TTC549 (cell line): ENCODE results near the gene SCRG1.

ENCODE experiments used
- FAIRE-seq: peaks from 2 replicates; lab custom pipeline; 2012; peaks lifted over from hg19 to GRCh38; lab: Jason Lieb, UNC

SCRG1 gene

DNA sequence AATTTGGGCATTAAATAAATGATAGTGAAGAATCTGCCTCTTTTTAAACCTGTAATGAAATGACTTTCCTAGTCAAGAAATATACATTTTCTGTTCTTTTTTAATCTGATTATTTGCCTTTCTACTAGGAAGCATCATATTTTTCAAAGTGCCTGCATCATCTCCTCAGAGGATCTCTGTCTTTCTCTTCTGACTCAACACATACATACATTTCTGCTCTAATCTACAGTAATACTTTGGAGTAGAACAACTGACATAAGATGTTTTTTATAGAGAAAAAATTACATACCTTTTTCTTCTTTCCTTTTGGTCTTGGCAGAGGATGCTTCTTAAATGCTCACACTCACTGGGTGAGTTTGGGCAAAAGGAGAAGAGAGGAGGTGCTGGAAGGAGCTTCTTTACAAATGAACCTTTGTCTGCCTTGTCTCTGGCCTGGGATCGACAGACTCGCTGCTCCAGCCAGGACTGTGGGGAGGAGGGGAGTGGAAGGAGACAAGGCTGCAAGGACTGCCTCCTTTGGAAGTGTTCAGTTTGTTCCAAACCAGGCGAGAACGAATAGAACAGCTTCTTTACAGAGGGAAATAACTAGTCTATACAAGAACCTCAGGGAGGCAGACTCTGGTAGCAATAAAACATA, at the start of gene SCRG1:
Gene SCRG1 (minus strand): TSS at position 338 of the 637 bp plus-strand sequence. CDS start 7,702 bp downstream, outside the sequence.
- FAIRE-seq, result no peak

DNA sequence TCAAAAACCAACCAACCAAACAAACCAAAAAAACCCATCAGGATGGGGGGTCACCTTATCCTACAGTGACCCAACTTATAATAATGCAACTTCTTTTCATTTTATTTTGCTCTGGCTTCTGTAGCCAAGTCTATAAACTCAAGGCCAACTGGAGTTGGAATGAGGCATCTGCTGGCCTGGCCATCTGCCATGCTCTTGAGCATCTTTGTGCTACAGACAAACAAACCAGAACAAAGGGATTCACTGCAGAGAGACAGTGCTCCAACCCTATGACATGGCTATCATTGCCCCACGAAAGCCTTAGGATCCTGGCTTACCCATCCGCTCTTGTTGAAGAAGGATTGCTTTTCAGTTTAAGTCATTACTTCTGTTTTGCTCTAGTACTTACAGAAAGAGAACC, 49.2 kb upstream of the SCRG1 start:
- no peak for FAIRE-seq

DNA sequence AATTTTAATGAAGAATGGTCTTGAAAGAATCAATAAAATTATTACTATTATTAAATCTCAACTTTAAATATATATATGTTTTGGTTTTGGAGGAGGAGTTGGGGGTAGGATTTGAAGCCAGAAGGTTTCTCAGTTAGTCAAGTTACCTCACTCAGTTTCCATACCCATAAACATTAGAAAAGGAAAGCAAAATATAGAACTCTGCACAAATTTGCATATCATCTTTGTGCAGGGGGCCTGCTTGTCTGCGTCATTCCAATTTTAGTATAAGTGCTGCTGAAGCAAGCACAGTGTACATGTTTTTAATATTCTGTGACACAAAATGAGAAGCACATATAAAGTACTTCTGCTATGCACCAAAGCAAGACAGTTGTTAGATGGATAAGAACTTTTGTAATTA, 47.5 kb upstream of the SCRG1 start:
- no peak for FAIRE-seq

DNA sequence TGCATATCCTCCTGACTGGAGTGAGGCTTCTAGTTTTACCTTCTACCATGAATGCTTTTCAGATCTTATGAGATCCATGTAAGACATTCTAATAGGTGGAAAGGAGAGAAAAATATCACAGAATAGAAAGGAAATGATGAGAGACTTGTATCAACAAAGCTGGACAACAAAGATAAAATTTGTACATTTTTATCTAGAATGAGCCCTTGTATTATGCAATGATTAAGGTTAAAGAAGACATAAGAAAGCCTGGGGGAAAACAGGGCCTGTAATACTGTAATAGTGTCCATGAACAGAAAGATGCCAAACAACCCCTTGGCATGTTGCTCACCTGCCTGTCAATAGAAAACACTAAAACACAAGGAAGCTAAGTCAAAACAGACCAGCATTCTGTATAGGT, 44.2 kb upstream of the SCRG1 start:
- no peak for FAIRE-seq

DNA sequence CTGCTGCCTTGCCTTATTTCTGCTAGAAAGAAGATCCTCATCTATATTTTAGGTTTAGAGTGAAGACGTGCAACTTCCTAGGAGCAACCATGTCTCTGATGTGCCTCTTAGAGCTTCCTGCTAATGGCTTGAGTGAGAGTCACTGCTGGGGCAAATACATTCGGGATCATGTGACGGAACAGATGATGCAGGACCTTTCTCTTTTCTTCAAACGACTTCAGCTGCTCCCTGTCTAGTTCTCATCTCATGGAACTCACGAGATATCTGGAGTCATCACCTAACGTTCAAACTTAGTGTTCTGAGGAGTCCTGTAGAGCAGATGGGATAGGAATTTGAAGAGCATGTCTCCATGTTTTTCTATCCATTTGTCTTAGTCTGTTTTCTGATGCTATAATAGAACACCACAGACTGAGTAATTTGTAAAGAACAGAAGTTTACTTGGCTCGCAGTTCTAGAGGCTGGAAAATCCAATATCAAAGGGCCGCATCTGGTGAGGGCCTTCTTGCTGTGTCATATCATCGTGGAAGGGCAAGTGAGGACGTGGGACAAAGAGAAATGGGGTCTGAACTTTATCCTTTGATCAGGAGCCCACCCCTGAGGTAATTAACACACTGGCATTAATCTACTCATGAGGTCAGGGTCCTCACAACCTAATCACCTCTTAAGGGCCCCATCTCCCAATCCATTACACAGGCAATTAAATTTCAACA, 43.5 kb upstream of the SCRG1 start:
- FAIRE-seq, result no peak

DNA sequence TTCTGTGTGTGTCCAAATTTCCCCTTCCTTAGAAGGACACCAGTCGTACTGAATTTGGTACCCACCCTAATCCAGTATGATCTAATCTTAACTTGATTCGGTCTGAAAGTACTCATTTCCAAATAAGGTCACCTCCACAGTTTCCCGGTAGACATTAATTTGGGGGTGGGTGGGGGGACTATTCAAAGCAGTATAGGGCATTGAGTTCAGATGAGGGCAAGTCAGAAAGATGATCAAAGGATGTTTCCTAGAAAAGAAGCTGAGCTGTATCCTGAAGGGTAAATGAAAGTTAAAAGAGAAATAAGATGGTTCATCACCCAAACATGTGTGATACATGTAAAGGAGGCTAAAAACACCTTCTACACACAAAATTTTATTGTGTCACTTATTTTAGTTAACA, 42.0 kb upstream of the SCRG1 start:
- no peak for FAIRE-seq

DNA sequence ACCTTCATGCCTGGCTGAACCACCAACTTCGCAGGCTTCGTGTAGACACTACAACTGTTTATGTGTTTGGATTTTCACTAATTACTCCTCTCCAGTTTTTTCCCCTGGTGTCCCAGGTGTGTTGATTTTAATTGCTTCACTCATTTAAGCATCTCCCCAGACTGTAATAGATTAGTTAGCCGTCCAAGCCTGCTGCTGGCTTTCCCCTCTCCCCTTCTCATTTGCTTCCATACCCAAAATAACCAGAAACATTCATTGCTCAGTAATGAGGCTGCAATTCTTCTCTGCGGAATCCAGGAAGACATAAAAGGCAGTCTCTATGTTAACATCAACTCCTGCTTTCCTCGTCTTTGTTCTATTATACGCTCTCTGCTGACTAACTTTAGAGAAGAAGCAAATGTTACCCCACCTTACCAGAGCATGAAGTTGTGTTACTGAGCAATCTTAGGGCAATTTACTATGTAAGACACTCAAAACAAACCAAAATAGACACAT, 37.9 kb upstream of the SCRG1 start:
- no peak for FAIRE-seq

DNA sequence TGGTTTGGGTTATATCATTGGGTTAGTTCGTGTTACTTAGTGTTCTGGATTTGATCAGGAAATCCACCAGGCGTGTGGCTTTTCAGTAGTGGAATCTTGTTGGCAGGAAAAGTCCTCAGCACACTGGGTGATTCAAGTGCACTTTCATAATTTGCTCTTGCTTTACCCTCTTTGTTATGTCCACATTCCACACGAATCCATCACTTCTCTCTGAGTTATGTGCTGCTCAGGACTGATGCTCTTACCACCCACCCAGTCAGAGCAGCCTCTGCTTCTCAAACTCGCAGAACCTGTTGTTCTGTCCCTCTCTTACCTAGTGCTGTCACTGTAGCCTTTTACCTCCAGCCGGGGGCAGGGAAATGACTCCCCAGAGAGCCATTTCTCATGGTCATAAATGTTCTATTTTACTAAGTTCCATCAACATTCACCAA, 37.2 kb upstream of the SCRG1 start:
- no peak for FAIRE-seq

DNA sequence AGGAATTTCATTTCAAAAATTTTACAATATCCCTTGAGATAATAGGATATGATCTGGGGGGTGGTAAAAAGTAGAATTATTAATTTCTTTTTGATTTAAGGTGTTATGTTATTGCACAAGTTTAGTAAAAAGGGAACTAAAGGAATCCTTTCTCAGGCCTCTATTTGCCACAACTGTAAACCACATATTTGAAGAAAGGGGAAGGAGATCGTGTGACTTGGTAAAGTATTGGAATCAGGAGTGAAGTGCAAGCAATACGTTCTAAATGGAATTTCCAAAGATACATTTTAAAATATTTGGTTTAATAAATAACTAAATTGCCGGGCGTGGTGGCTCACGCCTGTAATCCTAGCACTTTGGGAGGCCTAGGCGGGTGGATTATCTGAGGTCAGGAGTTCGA, 35.3 kb upstream of the SCRG1 start:
- no peak for FAIRE-seq

DNA sequence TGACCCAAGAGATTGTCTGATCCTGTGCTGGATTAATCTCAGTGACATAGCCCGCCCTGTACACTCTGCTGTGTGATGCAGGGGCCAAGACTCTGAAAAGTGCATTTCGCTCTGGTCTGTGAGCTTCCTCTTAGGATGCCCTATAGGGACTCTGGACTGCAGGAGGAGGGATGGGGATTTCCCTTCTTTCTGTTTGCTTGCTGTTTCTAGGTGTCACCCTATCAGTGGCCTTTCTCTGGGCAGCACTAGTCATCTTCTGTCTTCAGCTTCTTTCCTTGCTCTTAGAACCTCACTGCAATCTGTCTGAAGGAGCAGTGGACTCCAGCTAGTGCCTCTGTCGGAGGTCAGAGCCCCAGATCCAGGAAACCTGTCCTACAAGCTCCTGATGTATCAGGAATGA, 34.5 kb upstream of the SCRG1 start:
- FAIRE-seq, result no peak

DNA sequence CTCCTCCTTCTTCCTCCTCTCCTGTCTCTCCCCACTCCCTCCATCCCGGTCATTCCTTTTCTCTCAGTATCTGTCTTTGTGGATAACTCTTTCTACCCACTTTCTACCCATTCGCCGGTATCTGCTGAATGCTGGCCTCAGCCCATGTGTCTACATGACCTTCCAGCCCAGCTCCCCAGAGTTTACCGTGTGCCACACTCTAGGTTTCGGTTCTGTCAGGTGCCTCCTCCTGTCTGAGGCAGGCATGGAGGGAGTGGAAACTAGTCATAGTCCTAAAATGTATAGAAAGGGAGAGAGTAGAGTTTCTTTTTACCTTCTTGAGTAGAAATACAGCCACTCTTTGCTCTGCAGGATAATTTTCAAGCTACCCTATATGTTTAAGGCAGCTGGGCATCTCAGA, 33.5 kb upstream of the SCRG1 start:
- FAIRE-seq, result no peak

DNA sequence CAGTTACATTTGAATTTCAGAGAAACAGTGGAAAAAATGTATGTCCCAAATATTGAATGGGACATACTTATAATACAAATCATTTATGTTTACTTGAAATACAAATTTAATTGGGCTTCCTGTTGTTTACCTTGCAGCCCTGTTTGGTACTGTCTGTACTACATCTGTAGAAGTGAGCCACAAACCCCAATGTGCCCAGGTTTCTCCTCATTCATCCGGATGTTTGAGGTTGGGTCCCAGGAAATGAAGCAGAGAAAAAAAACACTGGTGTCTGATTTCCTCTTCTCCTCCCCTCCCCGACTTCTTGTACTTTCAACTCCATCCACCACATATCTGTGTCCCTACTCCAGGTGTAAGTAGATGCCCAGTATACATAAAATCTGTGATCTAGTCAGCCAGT, 27.1 kb upstream of the SCRG1 start:
- no peak for FAIRE-seq

DNA sequence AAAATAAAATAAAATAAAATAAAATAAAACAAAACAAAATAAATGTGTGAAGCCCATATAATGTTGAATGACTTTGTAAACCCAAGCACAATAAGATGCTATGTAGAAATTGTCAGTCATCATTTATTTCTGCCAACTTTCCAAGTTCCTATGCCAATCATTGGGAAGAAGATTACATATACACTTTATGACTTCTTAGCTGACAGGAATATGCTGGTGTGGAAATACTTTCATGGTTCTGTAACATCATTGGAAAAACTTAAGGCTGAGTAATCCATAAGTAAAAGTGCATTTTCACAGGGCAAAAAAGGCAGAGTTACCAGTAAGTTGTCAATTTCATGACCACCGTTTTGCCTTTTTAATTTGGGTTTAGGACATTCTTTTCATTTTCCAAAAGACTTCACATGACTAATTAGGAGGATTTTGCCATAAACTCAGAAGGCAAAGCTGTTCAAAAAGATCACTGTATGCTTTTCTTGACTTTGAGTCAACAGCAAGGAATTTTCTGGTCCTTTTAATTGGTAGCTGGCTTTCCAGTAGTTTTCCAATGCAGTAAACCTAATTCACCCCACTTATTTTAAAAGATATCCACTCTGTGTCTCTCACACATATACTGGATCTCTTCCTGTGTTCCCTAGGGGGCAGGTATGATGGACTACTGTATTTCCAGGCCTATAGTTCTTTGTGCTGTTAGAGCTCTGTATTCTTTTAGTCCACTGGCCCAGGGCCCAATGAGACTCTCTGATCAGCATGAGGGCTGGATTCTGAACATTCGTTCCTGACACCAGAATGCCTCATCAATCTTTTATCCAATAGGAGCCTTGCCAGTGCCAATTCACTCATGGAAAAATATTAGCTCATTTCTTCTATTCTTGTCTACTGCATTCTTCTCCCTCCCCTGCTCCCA, 26.2 kb upstream of the SCRG1 start:
- FAIRE-seq, result no peak

DNA sequence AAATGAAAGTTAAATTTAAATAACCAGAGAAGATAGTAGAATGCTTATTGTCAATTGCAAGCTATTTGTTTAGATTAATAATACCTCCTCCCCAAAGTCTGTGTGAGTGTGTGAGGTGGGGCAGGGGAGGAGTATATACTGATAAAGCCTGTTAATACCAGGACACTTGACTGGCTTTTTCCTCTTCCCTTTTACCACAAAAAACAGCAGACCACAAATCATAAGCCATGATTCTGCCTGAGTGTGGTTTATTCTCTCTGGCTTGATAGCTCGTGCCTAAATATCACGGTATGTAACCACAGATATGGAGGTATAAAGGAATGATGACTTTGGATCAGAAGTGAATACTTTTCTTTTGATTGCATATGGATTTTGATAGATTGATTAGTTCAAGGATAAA, 21.9 kb upstream of the SCRG1 start:
- FAIRE-seq, result no peak

DNA sequence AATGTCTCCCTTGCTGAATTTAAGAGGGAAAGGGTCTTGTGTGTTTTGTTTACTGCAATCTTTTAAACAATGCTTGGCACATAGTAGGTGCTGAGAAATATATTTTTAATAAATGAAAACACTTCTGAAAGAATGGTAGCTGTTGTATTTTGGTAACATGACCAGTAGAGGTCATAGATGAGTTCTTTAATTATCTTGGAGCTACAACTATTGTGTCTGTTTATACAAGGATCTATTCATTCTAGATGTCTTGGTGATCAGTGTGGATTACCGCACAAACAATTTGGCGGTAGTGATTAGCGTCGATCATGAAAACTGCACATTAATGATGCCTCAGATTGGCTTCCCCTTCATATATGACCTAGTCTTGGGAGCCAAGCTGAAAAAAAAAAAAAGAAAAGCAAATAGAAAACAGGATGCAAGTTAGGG, 21.4 kb upstream of the SCRG1 start:
- peak; percentile 79 for FAIRE-seq

DNA sequence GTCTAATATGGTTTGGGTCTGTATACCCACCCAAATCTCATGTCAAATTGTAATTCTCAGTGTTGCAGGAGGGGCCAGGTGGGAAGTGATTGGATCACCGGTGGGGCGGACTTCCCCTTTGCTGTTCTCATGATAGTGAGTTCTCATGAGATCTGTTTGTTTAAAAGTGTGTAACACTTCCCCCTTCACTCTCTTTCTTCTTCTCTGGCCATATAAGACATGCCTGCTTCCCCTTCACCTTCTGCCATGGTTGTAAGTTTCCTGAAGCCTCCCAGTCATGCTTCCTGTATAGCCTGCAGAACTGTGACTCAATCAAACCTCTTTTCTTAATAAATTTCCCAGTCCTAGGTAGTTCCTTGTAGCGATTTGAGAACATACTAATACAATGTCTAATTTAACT, 19.7 kb upstream of the SCRG1 start:
- FAIRE-seq, result no peak

DNA sequence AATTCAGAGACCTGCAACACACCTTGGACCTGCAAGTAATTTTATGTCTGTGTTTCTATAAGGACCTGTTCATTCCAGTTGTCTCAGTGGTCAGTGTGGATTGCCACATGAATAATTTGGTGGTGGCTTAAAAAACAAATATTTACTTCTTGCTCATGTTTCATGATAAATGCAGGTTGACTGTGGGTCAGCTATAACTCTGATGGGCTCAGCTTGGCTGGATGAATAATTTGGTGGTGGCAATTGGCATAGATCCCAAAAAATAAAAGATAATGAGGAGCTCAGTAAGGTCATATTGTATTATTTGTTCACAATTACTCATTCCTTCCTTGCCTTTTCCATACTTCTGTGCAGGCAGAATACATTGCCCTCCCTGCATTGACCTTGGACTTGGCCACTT, 18.9 kb upstream of the SCRG1 start:
- no peak for FAIRE-seq

DNA sequence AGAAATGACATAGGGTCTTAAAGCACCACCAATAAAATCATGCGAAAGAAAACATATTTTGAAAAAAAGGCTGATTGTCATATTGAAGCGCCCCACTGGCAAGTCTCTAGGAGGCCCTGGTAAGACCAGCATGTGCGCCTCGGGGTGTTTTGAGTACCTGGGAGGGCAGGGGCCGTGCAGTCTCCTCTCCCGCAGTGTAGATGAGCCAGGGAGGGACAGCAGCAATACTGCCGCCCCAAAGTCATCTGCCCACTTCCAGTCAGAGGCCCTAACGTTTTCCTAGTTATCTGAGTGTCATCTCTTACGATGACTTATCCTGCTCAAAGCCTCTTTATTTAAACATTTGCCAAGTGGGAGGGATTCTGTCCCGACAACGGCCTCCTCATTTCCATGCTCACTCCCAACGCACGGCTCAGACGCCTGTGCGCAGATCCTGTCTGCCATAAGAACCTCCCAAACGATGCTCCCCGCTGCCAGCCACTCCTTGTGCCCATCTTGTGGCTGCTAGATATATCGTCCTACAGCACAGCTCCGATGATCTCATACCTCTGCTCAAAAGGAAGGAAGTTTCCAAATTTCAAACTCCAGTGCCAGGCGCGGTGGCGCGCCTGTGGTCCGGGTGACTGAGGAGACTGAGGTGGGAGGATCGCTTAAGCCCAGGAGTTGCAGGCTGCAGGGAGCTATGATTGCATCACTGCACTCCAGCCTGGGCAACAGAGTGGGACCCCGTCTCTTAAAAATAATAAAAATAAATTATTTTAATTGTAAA, 17.2 kb upstream of the SCRG1 start:
- FAIRE-seq, result no peak

DNA sequence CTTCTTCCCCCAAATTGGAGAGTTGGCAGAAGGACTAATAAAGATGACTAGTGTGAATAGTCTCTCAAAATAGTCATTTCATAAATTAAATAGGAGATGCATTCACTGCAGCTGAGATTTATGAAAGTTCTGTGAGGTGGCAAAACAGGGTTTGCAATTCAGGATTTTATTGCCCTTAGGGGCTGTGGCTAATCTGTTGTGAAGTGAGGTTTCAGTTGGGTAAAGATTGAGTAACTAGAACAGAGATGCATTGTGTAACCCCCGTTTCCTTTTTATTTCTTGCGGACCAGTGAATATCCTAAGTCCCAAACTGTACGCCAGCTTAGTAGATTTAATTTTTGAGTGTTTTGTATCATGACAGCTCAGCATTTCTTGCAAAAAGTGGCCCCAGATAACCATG, 16.2 kb upstream of the SCRG1 start:
- no peak for FAIRE-seq

DNA sequence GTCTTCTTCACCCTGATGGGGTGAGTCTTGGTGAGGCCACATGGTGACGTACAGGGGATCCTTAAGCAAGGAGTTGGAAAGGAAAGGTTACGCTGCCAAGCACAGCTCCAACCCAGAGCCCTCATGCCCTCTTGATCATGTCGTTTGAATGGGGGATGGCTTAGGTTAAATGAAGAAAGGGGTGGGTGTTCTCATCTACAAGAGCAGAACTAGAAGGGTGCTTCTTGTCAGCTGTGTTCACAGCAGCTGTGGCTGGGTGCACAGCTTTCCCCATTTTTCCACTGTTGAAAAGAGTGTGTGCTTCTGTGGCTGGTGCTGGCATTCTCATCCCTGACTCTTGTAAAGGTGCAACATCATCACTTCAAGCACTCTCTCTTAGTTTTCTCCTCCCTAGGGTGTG, 15.5 kb upstream of the SCRG1 start:
- FAIRE-seq, result no peak

DNA sequence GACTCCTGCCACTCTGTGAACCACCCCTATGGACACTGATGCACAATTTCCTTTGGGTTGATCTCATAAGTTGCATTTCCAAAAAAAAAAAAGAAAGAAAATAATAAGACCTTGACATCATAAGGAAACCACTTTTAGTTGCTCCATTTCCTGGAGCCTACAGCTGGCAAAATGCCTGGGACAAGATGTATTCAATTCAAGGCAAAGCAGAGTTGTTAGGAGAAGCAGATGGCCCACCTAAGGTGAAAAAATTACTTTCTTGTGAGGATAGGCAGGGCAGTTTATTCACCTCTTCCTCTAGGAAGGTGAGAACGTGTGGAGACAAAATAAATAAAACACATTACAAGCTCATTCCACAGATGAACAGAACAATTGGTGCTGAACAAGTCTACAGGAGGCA, 14.1 kb upstream of the SCRG1 start:
- FAIRE-seq, result no peak

DNA sequence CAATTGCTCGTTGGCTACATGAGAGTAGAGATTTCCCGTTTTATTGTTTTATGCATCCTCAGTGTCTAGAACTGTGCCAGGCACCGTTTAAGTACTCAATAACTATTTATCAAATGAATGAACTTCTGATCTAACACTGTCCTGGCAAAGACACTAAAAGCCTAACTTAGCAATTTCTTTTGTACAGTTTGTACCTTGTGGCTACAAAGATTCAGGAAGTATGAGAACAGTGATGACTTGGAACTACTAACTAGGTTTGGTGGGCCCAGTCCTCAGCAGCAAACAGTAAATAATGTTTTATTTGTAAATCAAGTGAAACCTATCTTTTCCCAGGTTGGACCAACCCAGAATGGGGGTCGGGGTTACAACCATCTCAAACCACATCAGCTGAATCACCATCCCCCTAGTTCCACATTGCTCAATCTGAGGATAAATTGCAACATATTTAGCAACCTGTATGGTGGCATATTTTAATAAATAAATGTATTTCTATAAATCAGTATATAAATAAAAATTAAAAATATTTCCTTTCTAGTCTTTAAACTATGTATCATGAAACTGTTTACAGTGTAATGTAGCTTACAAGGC, 12.3 kb upstream of the SCRG1 start:
- no peak for FAIRE-seq
